Panc1 (cell line): Measurements from ENCODE around the gene KRTAP10-2. TPM values are rescaled to one million over a fixed set of nuclear protein-coding genes. Genes with fewer than 3 reads are reported as not detected.

Experiments
- ATAC-seq: fragments of 200-7000 bp; cut with Tn5 transposase; 2 replicates; pipeline ENCODE4 v1.9.1; 2020; ENCODE audit warnings: mild to moderate bottlenecking, moderate library complexity
- BruUV-seq: library from RNA; stranded (reverse); fragments of 400-500 nt; replicated peaks from 2 replicates; lab custom pipeline; 2021; lab: Mats Ljungman, UMichigan
- CTCF ChIA-PET: fragments of 300-600 bp; sonication (Branson Sonifier 250); formaldehyde crosslinking; loops from one replicate; lab custom pipeline; 2022; ENCODE audit warnings: antibody characterized with exemption; lab: Charles Lee
- POLR2A ChIA-PET: fragments of 300-600 bp; sonication (Branson Sonifier 250); formaldehyde crosslinking; loops from one replicate; lab custom pipeline; 2022; ENCODE audit warnings: antibody characterized with exemption; lab: Charles Lee
- DNase-seq: peaks from one replicate; pipeline ENCODE4 v3.0.0-alpha.2; 2010; ENCODE audit warnings: low read depth, low spot score
- H3K27ac ChIP-seq: 2 replicates; pipeline ENCODE4 v1.5.1; 2011; ENCODE audit warnings: mild to moderate bottlenecking, low read length, inconsistent platforms
- H3K27me3 ChIP-seq: fragments of 200-500 bp; sonication (Bioruptor generic); 2 replicates; pipeline ENCODE4 v1.6.0; 2014; ENCODE audit warnings: low read length, inconsistent platforms; ENCODE audit not compliant: control insufficient read depth, insufficient read depth
- H3K36me3 ChIP-seq: fragments of 200-500 bp; sonication (Bioruptor generic); 2 replicates; pipeline ENCODE4 v1.5.1; 2014; ENCODE audit warnings: inconsistent platforms, mild to moderate bottlenecking, low read length, moderate library complexity; ENCODE audit not compliant: control insufficient read depth, insufficient read depth
- H3K4me1 ChIP-seq: 2 replicates; pipeline ENCODE4 v1.5.1; 2011; ENCODE audit warnings: inconsistent platforms, mild to moderate bottlenecking, low read length, moderate library complexity; ENCODE audit not compliant: control insufficient read depth, insufficient read depth
- H3K4me3 ChIP-seq, 2 experiments: 2 replicates each; pipeline ENCODE4 v1.5.1; 2011 to 2012; ENCODE audit warnings: low read depth in 2 of 2, low read length in 2 of 2, mild to moderate bottlenecking in 2 of 2, inconsistent platforms in 1 of 2, moderate library complexity in 1 of 2
- H3K9me3 ChIP-seq: fragments of 200-500 bp; sonication (Bioruptor generic); 2 replicates; pipeline ENCODE4 v1.5.1; 2014; ENCODE audit warnings: low read depth, mild to moderate bottlenecking, inconsistent platforms, low read length, moderate library complexity; ENCODE audit not compliant: control insufficient read depth, insufficient read depth
- CTCF ChIP-seq: fragments of 450-650 bp; IDR thresholded peaks from 2 replicates; pipeline ENCODE4 v1.5.1; 2017; ENCODE audit warnings: mild to moderate bottlenecking
- POLR2AphosphoS5 ChIP-seq: IDR thresholded peaks from 2 replicates; pipeline ENCODE4 v1.6.1; 2012; ENCODE audit warnings: mild to moderate bottlenecking, low read depth, low read length, moderate library complexity
- REST ChIP-seq, 2 experiments: IDR thresholded peaks; 2 replicates each; pipeline ENCODE4 v1.6.1; 2011 to 2012; ENCODE audit warnings: low read depth in 2 of 2, control low read depth in 1 of 2, low read length in 1 of 2, mild to moderate bottlenecking in 1 of 2, moderate library complexity in 1 of 2; ENCODE audit not compliant: insufficient read depth in 1 of 2
- SIN3A ChIP-seq: IDR thresholded peaks from 2 replicates; pipeline ENCODE4 v1.6.1; 2012; ENCODE audit warnings: low read depth, mild to moderate bottlenecking, low read length, moderate library complexity, borderline replicate concordance; ENCODE audit not compliant: insufficient read depth
- TCF7L2 ChIP-seq: IDR thresholded peaks from 2 replicates; pipeline ENCODE4 v1.6.1; 2011; ENCODE audit warnings: mild to moderate bottlenecking, low read depth, low read length, inconsistent platforms
- in situ Hi-C: cut with HindIII; loops from 2 replicates; pipeline ENCODE4 v1.10.0; 2016; ENCODE audit warnings: low sequenced_read_pairs, low pct_unique_long_range_greater_than_20kb
- intact Hi-C: fragments of 100-400 bp; cut with micrococcal nuclease; formaldehyde crosslinking; loops from one replicate; pipeline ENCODE4 v1.10.0; 2022; ENCODE audit not compliant: unreplicated experiment
- total RNA-seq: library from RNA; stranded (reverse); gene quantifications from one replicate; pipeline ENCODE4 v1.2.1, GENCODE V29; 2021; ENCODE audit not compliant: unreplicated experiment

The KRTAP10-2 gene
- total RNA-seq, 1 experiment from 2014 or later: not detected

GRCh38 chr21:44531606-44532564, 19.4 kb downstream of the KRTAP10-2 start:
- intact Hi-C loops: no loop called here
- in situ Hi-C loops: no loop called here
- no TSS peak for BruUV-seq
- Histone ChIP-seq H3K9me3 (no peaks in the 10 kb centered on the region), H3K36me3 (no peaks in the 10 kb centered on the region), H3K4me1 (no peaks in the 10 kb centered on the region), H3K4me3 (no peak overlapping the region), H3K27ac (no peak overlapping the region), H3K27me3 (no peaks in the 10 kb centered on the region)
- CTCF ChIA-PET: interaction anchor here (1.1 kb wide), 1 partner anchor 52 kb away, joined by 3 read pairs; no protein-coding TSS in a partner anchor
- POLR2A ChIA-PET: interaction anchor here (0.5 kb wide), 1 partner anchor 19 kb away, joined by 3 read pairs; no protein-coding TSS in a partner anchor
- TF ChIP-seq REST (IDR thresholded peaks at IDR 0.05; ENCODE audit: insufficient read depth in 1 of 2, low read depth in 2 of 2, low read length in 1 of 2) (no peak), TCF7L2 (no peak), SIN3A (no peak), POLR2AphosphoS5 (no peak), CTCF (no peak)
- ATAC-seq (no peak), DNase-seq (no peak)

- H3K27me3 ChIP-seq: no peaks in the 10 kb centered on the region
- no peaks in the 10 kb centered on the region for H3K36me3 ChIP-seq
- H3K4me1 ChIP-seq: no peaks in the 10 kb centered on the region
- POLR2A ChIA-PET: no interaction called here
- in situ Hi-C loops (no loop called here), intact Hi-C loops (no loop called here)
- no peak for TF ChIP-seq SIN3A
- no peak for TF ChIP-seq REST (IDR thresholded peaks at IDR 0.05; ENCODE audit: insufficient read depth in 1 of 2, low read depth in 2 of 2, low read length in 1 of 2)
- no peak for TF ChIP-seq TCF7L2
- no peak for TF ChIP-seq POLR2AphosphoS5
- TF ChIP-seq CTCF: no peak
- CTCF ChIA-PET: interaction anchor here (1.1 kb wide), 1 partner anchor 51 kb away, joined by 3 read pairs; no protein-coding TSS in a partner anchor
- H3K4me3 ChIP-seq: no peak overlapping the region
- no peaks in the 10 kb centered on the region for H3K9me3 ChIP-seq
- no peak for DNase-seq
- H3K27ac ChIP-seq: no peak overlapping the region
- BruUV-seq: no TSS peak
- no peak for ATAC-seq
Measured at GRCh38 chr21:44530903-44531605, 20.3 kb downstream of the KRTAP10-2 start.
